Renal cortical epithelial cell (primary cell): ENCODE measurements around the gene UGT1A10. TPM values are rescaled to one million over a fixed set of nuclear protein-coding genes. Genes with fewer than 3 reads are reported as not detected.
"Not testable (repeated sequence)": the region's sequence is repeated elsewhere in the genome, so short reads cannot be mapped to it uniquely, and the experiment has no call there.

Experiments
- DNase-seq: peaks from one replicate; pipeline ENCODE4 v3.0.0-alpha.2; 2011; ENCODE audit warnings: low read depth
- total RNA-seq: library from RNA; depleted of rRNA; stranded (reverse); fragments of >200 nt; gene quantifications from 2 replicates; pipeline ENCODE4 v1.2.3, GENCODE V29; 2014

UGT1A10 gene
- total RNA-seq = not detected in 2 replicates

GRCh38 chr2:233636306-233636705 lies at the start of gene UGT1A10:
Gene UGT1A10, plus strand, starts transcription at chr2:233636448. Its CDS starts 75 bp downstream, at chr2:233636523.
- DNase-seq = not testable (repeated sequence)

DNA sequence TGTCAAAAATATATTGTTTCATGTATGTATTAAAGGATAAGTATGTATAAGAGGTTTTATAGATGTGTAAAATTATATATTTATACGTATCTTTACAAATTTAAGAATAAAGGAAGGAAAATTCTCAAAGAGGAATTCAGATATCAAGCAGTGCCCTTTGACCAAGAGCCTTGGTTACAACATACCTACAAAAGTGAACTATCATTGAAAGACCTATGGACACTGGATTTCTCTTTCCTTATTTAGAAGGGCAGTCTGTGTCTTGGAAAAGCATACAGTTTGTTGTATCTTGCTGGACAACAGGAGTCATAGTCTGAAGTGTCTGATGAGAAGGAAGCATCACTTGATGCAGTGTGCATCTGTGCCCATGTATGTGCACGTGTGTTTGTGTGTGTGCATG lies 47.8 kb upstream of the UGT1A10 start:
- no peak for DNase-seq

GRCh38 chr2:233592706-233593105 lies 43.5 kb upstream of the UGT1A10 start:
- not testable (repeated sequence) for DNase-seq

- no peak for DNase-seq
Measured at GRCh38 chr2:233593201-233593600, 43.0 kb upstream of the UGT1A10 start.

DNA sequence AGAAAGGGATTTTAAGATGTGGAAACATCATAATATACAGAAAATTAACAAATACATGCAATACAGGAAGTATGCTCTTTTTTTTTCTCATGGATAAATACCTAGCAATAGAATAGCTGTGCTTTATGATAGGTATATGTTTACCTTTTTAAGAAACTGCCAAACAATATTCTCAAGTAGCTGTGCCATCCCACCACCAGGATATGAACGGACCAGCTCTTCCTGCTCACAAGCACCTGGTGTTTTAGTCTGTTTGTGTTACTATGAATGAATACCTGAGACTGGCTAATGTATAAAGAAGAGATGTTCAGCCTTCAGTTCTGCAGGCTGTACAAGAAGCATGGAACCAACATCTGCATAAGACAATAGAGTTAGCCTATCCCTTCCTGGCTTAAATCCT lies 38.7 kb upstream of the UGT1A10 start:
- DNase-seq = no peak

- no peak for DNase-seq
Measured at GRCh38 chr2:233598952-233599351, 37.3 kb upstream of the UGT1A10 start.

DNA sequence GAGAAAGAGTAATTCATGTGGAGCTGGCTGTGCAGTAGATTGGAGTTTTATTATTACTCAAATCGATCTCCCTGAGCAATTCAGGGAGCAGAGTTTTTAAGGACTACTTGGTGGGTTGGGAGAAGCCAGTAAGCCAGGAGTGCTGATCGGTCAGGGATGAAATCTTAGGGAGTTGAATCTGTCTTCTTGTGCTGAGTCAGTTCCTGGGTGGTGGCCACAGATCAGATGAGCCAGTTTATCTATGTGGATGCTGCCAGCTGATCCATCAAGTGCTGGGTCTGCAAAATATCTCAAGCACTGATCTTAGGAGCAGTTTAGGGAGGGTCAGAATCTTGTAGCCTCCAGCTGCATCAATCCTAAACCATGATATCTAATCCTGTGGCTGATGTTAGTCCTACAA lies 35.9 kb upstream of the UGT1A10 start:
- DNase-seq = peak; percentile 61

- DNase-seq = peak; percentile 72
Measured at GRCh38 chr2:233602076-233602475, 34.2 kb upstream of the UGT1A10 start.

DNA sequence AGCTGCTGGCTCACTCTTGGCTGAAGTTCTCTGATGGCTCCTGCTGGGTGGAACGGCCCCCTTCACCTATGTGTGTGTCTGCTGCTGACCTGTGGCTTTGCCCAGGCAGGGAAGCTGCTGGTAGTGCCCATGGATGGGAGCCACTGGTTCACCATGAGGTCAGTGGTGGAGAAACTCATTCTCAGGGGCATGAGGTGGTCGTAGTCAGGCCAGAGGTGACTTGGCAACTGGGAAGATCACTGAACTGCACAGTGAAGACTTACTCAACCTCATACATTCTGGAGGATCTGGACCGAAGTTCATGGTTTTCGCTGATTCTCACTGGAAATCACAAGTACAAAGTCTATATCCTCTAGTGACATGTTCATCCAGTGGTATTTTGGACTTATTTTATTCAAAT lies 32.7 kb upstream of the UGT1A10 start:
- peak; percentile 62 for DNase-seq

DNA sequence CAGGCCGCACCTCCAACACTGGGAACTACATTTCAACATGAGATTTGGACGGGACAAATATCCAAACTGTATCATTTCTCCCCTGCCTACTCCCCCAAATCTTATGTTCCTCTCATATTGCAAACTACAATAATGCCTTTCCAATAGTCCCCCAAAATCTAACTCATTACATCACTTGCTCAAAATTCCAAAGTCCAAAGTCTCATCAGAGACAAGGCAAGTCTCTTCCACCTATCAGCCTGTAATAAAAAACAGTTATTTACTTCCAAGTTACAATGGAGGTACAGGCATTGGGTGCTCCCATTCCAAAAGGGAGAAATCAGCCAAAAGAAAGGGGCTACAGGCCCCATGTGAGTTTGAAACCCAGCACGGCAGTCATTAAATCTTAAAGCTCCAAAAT lies 31.4 kb upstream of the UGT1A10 start:
- no peak for DNase-seq

- DNase-seq = no peak
Measured at GRCh38 chr2:233605680-233606079, 30.6 kb upstream of the UGT1A10 start.

DNA sequence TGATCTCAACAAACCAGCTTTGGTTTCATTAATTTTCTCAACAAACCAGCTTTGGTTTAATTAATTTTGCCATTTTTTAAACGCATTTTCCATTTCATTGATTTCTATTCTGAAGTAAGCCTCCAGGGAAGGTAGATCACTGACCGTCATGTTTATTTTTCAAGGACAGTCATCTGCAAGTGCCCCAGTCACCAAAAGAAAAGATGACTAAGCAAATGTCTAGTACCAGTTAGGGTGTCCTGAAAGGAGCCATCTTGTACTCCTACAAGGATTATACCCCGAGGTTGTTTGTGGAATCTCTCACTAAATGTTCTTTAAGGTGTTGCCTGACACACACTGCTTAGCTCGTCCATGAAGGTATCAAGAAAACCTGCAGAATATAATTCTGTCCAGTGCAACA lies 25.0 kb upstream of the UGT1A10 start:
- DNase-seq = no peak

GRCh38 chr2:233617476-233617875 lies 18.8 kb upstream of the UGT1A10 start, which contains the start of gene UGT1A8:
Gene UGT1A8, plus strand, starts transcription at chr2:233617633. Its CDS starts 75 bp downstream, at chr2:233617708.
- not testable (repeated sequence) for DNase-seq

DNA sequence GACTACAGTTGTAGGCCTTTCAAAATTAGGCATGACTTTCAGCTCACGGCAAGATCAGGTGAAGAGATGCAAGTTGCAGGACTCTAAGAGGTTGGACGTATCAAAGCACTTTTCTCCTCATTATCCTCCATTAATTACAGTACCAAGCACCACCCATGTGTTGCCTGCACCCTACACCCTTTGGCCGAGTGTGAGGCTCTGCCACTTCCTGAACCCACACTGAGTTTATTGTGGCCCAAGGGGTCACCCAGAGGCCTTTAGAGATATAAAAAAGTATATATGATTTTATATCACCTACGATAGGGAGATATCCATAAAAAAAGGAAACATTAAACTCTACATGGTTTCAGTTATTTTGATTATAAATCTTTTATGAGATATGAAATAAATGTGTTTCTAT lies 16.0 kb upstream of the UGT1A10 start:
- no peak for DNase-seq

- not testable (repeated sequence) for DNase-seq
Measured at GRCh38 chr2:233621863-233622262, 14.4 kb upstream of the UGT1A10 start.

DNA sequence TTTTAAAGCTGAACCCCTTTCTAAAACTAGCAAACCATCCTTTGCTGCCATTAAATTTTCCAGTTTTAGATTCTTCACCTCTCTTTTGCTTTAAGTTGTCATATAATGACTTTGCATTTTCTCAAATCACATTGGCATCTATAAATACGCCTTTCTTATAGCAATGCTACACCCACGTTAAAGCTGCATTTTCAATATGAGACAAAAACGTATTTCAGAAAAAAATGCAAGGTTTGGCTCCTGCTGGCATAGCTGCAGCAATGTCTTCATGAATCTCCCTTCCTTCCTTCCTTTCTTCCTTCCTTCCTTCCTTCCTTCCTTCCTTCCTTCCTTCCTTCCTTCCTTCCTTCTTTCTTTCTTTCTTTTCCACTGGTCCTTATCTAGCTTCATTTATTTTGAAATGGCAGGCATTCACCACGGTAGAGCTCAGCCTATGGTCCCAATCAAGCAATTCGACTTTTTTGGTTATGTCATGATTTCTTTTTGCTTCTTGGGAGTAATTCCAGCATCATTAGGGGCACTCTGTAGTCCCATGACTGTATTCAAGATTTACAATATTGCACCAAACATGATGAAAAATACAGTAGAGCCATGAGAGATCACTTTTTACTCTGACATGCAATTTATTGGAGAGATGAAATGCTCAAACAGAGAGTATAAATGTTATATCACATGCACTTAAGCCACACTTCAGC lies 8.8 kb upstream of the UGT1A10 start:
- no peak for DNase-seq

- no peak for DNase-seq
Measured at GRCh38 chr2:233638836-233639235, 2.6 kb downstream of the UGT1A10 start.

GRCh38 chr2:233639860-233640259 lies 3.6 kb downstream of the UGT1A10 start:
- DNase-seq = no peak

- peak; percentile 41 for DNase-seq
Measured at GRCh38 chr2:233643128-233643527, 6.9 kb downstream of the UGT1A10 start.

- not testable (repeated sequence) for DNase-seq
Measured at GRCh38 chr2:233646033-233646432, 9.8 kb downstream of the UGT1A10 start.

DNA sequence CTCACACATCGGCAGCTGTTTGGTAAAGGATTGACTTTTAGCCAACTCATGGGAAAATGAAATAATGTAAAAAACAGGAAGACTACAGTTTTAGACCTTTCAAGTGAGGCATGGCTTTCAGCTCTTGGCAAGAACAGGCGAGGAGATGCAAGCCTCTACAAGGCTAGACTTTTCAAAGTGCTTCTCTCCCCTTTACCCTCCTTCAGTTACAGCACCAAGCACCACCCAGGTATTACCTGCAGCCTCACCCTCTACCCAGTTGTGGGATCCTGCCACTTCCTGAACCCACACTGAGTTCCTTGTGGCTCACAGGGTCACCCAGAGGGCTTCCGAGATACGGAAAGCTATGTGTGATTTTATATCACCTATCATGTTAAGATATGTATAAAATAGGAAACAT lies 14.7 kb downstream of the UGT1A10 start:
- no peak for DNase-seq

DNA sequence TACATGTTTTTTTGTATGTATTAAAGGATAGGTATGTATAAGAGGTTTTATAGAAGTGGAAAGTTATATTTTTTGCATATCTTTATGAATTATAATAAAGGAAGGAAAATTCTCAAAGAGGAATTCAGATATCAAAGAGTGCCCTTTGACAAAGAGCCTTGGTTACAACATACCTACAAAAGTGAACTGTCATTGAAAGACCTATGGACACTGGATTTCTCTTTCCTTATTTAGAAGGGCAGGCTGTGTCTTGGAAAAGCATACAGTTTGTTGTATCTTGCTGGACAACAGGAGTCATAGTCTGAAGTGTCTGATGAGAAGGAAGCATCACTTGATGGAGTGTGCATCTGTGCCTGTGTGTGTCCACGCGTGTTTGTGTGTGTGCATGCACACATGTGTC lies 15.2 kb downstream of the UGT1A10 start:
- no peak for DNase-seq

GRCh38 chr2:233654501-233654900 lies 18.3 kb downstream of the UGT1A10 start:
- DNase-seq = no peak

- DNase-seq = no peak
Measured at GRCh38 chr2:233655043-233655442, 18.8 kb downstream of the UGT1A10 start.
